ENCODE results near the gene TNNT1. TPM values are rescaled to one million over a fixed set of nuclear protein-coding genes. Genes with fewer than 3 reads are reported as not detected.

Gene TNNT1
- total RNA-seq, 1 experiment from 2014 or later: 116 TPM

- Histone ChIP-seq H3K4me1 (ENCODE audit: control insufficient read depth, insufficient read depth, low read length) (peaks cover 26% of the 10 kb centered on the region), H3K9me3 (ENCODE audit: control insufficient read depth, insufficient read depth, low read depth, low read length) (no peaks in the 10 kb centered on the region), H3K27me3 (ENCODE audit: control insufficient read depth, insufficient read depth, low read length) (no peaks in the 10 kb centered on the region), H3K36me3 (ENCODE audit: control insufficient read depth, insufficient read depth, low read length) (peaks cover 2% of the 10 kb centered on the region; the same call in 1 of the 2 replicates), H3K27ac (ENCODE audit: low read length) (no peak overlapping the region), H3K4me3 (ENCODE audit: low read depth in 2 of 2, low read length in 2 of 2) (no peak overlapping the region)
- in situ Hi-C loops (cut with HindIII; ENCODE audit: low pct_unique_long_range_greater_than_20kb, low sequenced_read_pairs): no loop called here
- peak; percentile 64 for ATAC-seq
- BruUV-seq (replicated peaks): TSS peak; percentile 77
- TF ChIP-seq POLR2AphosphoS5 (IDR thresholded peaks at IDR 0.05; ENCODE audit: low read depth, low read length) (no peak), SIN3A (IDR thresholded peaks at IDR 0.05; ENCODE audit: borderline replicate concordance, insufficient read depth, low read depth, low read length) (no peak), REST (IDR thresholded peaks at IDR 0.05; ENCODE audit: insufficient read depth in 1 of 2, low read depth in 2 of 2, low read length in 1 of 2) (no peak)
- TF ChIP-seq, protein P1, sequence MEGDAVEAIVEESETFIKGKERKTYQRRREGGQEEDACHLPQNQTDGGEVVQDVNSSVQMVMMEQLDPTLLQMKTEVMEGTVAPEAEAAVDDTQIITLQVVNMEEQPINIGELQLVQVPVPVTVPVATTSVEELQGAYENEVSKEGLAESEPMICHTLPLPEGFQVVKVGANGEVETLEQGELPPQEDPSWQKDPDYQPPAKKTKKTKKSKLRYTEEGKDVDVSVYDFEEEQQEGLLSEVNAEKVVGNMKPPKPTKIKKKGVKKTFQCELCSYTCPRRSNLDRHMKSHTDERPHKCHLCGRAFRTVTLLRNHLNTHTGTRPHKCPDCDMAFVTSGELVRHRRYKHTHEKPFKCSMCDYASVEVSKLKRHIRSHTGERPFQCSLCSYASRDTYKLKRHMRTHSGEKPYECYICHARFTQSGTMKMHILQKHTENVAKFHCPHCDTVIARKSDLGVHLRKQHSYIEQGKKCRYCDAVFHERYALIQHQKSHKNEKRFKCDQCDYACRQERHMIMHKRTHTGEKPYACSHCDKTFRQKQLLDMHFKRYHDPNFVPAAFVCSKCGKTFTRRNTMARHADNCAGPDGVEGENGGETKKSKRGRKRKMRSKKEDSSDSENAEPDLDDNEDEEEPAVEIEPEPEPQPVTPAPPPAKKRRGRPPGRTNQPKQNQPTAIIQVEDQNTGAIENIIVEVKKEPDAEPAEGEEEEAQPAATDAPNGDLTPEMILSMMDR (IDR thresholded peaks at IDR 0.05): peak; percentile 71
- intact Hi-C loops (cut with micrococcal nuclease; ENCODE audit: unreplicated experiment): no loop called here
- CTCF ChIA-PET: no interaction called here
- POLR2A ChIA-PET: interaction anchor here (0.6 kb wide), 1 partner anchor 178 kb away, joined by 6 read pairs; no protein-coding TSS in a partner anchor
- DNase-seq (ENCODE audit: low read depth, low spot score): no peak
Observed at GRCh38 chr19:55096061-55096701, 52.8 kb downstream of the TNNT1 start.

DNA sequence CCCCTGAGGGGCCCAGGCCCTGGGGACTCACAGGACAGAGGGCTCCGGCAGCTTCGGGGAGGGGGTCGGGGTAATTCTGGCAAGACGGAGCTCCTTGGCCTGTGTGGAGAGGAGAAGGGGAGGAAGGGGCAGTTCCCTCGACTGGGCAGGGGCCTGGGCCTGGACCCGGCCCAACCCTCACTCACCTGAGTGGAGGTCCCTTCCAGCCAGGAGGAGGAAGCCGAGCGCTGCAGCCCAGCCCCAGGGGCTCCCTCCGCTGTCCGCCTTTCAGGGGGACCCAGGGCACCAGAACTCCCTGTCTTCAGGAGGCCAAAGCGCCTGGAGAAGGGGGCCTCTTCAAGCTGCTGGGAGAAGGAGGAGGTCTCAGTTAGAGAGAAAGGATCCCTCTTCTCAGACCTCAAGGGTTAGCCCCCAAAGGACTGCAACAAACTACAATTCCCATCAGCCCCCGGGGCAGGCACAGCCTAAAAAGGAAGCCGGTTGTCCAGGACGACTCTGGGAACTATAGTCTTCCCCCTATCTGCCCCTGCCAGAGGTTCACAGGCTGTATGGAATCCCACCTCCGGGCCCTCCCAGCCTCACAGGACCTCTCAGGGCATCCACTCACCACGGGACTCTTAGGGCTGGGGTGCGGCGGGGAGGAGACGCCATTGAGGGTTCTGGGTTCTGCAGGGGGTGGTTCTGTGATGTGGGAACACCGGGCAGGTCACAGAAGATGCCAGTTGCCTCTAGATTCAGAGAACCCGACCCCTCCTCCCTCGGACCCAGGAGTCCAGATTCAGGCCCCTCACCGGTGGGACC, 53.5 kb downstream of the TNNT1 start:
- ChIA-PET POLR2A (no interaction called here), CTCF (interaction anchor here (0.6 kb wide), 1 partner anchor 61 kb away, joined by 3 read pairs; no protein-coding TSS in a partner anchor)
- ATAC-seq (peak; percentile 77), DNase-seq (ENCODE audit: low read depth, low spot score) (no peak)
- H3K27me3 ChIP-seq (ENCODE audit: control insufficient read depth, insufficient read depth, low read length): no peaks in the 10 kb centered on the region
- TF ChIP-seq TCF7L2 (IDR thresholded peaks at IDR 0.05; ENCODE audit: low read depth, low read length): no peak
- intact Hi-C loops (cut with micrococcal nuclease; ENCODE audit: unreplicated experiment) (no loop called here), in situ Hi-C loops (cut with HindIII; ENCODE audit: low pct_unique_long_range_greater_than_20kb, low sequenced_read_pairs) (no loop called here)
- peaks cover 2% of the 10 kb centered on the region; the same call in 1 of the 2 replicates for H3K36me3 ChIP-seq (ENCODE audit: control insufficient read depth, insufficient read depth, low read length)
- H3K4me3 ChIP-seq (ENCODE audit: low read depth in 2 of 2, low read length in 2 of 2): no peak overlapping the region
- BruUV-seq (replicated peaks): no TSS peak
- peaks cover 26% of the 10 kb centered on the region for H3K4me1 ChIP-seq (ENCODE audit: control insufficient read depth, insufficient read depth, low read length)
- no peaks in the 10 kb centered on the region for H3K9me3 ChIP-seq (ENCODE audit: control insufficient read depth, insufficient read depth, low read depth, low read length)
- H3K27ac ChIP-seq (ENCODE audit: low read length): no peak overlapping the region
